CD14-positive monocyte (primary cell): ENCODE data around the gene AHNAK. TPM values are rescaled to one million over a fixed set of nuclear protein-coding genes. Genes with fewer than 3 reads are reported as not detected.
"Not testable (repeated sequence)": the region's sequence is repeated elsewhere in the genome, so short reads cannot be mapped to it uniquely, and the experiment has no call there.

Source experiments
- DNase-seq, 3 donors: peaks; one replicate each; pipeline ENCODE4 v3.0.0-alpha.2; 2011 to 2022
- H2AFZ ChIP-seq: 2 replicates; pipeline ENCODE4 v1.6.0; 2012; ENCODE audit warnings: mild to moderate bottlenecking, low read depth, low read length, inconsistent platforms; ENCODE audit not compliant: insufficient read depth, poor library complexity, severe bottlenecking
- H3K27ac ChIP-seq, 2 donors: 1 replicate in 1 of 2; 2 replicates in 1 of 2; pipeline ENCODE4 v1.5.1; 2012 to 2013; ENCODE audit warnings: low read length in 2 of 2, control low read depth in 1 of 2, inconsistent platforms in 1 of 2, low read depth in 1 of 2, mild to moderate bottlenecking in 1 of 2
- H3K27me3 ChIP-seq, 2 donors: one replicate each; pipeline versions ENCODE4 v1.6.0 to v1.6.1; 2011 to 2013; ENCODE audit warnings: low read length in 2 of 2; ENCODE audit not compliant: control insufficient read depth in 2 of 2, insufficient read depth in 2 of 2
- H3K36me3 ChIP-seq, 2 donors: replicated peaks in 1 of 2; 1 replicate in 1 of 2; 2 replicates in 1 of 2; pipeline versions ENCODE4 v1.5.1 to v1.6.1; 2012 to 2013; ENCODE audit warnings: low read length in 2 of 2, control low read depth in 1 of 2, inconsistent platforms in 1 of 2, mild to moderate bottlenecking in 1 of 2; ENCODE audit not compliant: insufficient read depth in 2 of 2, control insufficient read depth in 1 of 2
- H3K4me1 ChIP-seq, 2 donors: 1 replicate in 1 of 2; 2 replicates in 1 of 2; pipeline versions ENCODE4 v1.5.1 to v1.6.1; 2012 to 2013; ENCODE audit warnings: low read length in 2 of 2, control low read depth in 1 of 2, inconsistent platforms in 1 of 2, mild to moderate bottlenecking in 1 of 2, moderate library complexity in 1 of 2; ENCODE audit not compliant: insufficient read depth in 2 of 2, control insufficient read depth in 1 of 2
- H3K4me2 ChIP-seq: replicated peaks from 2 replicates; pipeline ENCODE3; 2012; ENCODE audit warnings: low read length, moderate library complexity, mild to moderate bottlenecking; ENCODE audit not compliant: poor library complexity, severe bottlenecking; ENCODE audit errors: extremely low read depth
- H3K4me3 ChIP-seq, 3 experiments: fragments of 200-600 bp in 1 of 3; sonication (generic) in 1 of 3; replicated peaks in 1 of 3; 1 replicate in 2 of 3; 2 replicates in 1 of 3; pipeline ENCODE4 v1.5.1; 2011 to 2013; ENCODE audit warnings: low read length in 3 of 3, mild to moderate bottlenecking in 3 of 3, control low read depth in 2 of 3, low read depth in 2 of 3, inconsistent platforms in 1 of 3, moderate library complexity in 1 of 3
- H3K79me2 ChIP-seq: 2 replicates; pipeline ENCODE4 v1.6.0; 2012; ENCODE audit warnings: mild to moderate bottlenecking, control low read depth, inconsistent platforms, low read length, moderate library complexity; ENCODE audit not compliant: insufficient read depth
- H3K9ac ChIP-seq: 2 replicates; pipeline ENCODE4 v1.6.0; 2017; ENCODE audit warnings: low read length, mild to moderate bottlenecking; ENCODE audit not compliant: insufficient read depth, poor library complexity, severe bottlenecking
- H3K9me3 ChIP-seq, 2 donors: replicated peaks in 1 of 2; 1 replicate in 1 of 2; 2 replicates in 1 of 2; pipeline versions ENCODE4 v1.5.1 to v1.6.1; 2012 to 2013; ENCODE audit warnings: low read length in 2 of 2, control low read depth in 1 of 2; ENCODE audit not compliant: control insufficient read depth in 1 of 2, insufficient read depth in 1 of 2
- H4K20me1 ChIP-seq: 2 replicates; pipeline ENCODE4 v1.6.0; 2012; ENCODE audit warnings: mild to moderate bottlenecking, low read length, control low read depth, moderate library complexity; ENCODE audit not compliant: insufficient read depth
- H3K27ac Mint-ChIP-seq, 7 donors: one replicate each; pipeline ENCODE4 v1.8.0; 2020; ENCODE audit warnings: mild to moderate bottlenecking in 7 of 7, mixed read lengths in 7 of 7, moderate library complexity in 6 of 7, inconsistent platforms in 2 of 7
- H3K27me3 Mint-ChIP-seq, 3 donors: one replicate each; pipeline ENCODE4 v1.8.0; 2021 to 2022; ENCODE audit warnings: low read depth in 3 of 3, mild to moderate bottlenecking in 3 of 3, mixed read lengths in 3 of 3, moderate library complexity in 3 of 3, inconsistent platforms in 1 of 3
- H3K36me3 Mint-ChIP-seq, 2 donors: one replicate each; pipeline ENCODE4 v1.8.0; 2020; ENCODE audit warnings: mixed read lengths in 2 of 2, inconsistent platforms in 1 of 2, mild to moderate bottlenecking in 1 of 2
- H3K4me1 Mint-ChIP-seq: one replicate; pipeline ENCODE4 v1.8.0; 2020; ENCODE audit warnings: mild to moderate bottlenecking, mixed read lengths
- H3K4me3 Mint-ChIP-seq, 2 donors: one replicate each; pipeline ENCODE4 v1.8.0; 2020; ENCODE audit warnings: mild to moderate bottlenecking in 2 of 2, mixed read lengths in 2 of 2, moderate library complexity in 1 of 2
- H3K9me3 Mint-ChIP-seq, 7 donors: one replicate each; pipeline ENCODE4 v1.8.0; 2020 to 2022; ENCODE audit warnings: mixed read lengths in 7 of 7, mild to moderate bottlenecking in 6 of 7, moderate library complexity in 6 of 7, inconsistent platforms in 2 of 7
- WGBS: methylation state at CpG from one replicate; pipeline ENCODE4 v1.1.5; 2013; ENCODE audit warnings: missing lambda C conversion rate; ENCODE audit not compliant: insufficient coverage; 5-methylcytosine and 5-hydroxymethylcytosine counted together
- intact Hi-C, 2 donors: fragments of 100-400 bp; cut with micrococcal nuclease; formaldehyde crosslinking; loops; one replicate each; pipeline versions ENCODE4 v1.15.0 to v1.15.1; 2023
- polyA plus RNA-seq, 3 donors: library from polyadenylated mRNA; depleted of rRNA in 1 of 3; unstranded in 2 of 3; stranded (reverse) in 1 of 3; fragments of 300-500 nt in 2 of 3; fragments of >200 nt in 1 of 3; fragmentation: Illumina TruSeq in 2 of 3; gene quantifications; 1 replicate in 2 of 3; 2 replicates in 1 of 3; pipeline ENCODE4 v1.2.3, GENCODE V29; 2012 to 2021
- TF ChIP-seq, protein P1 (sequence below): fragments of 200-600 bp; IDR thresholded peaks from one replicate; pipeline ENCODE4 v1.8.0; 2022; ENCODE audit warnings: antibody characterized with exemption, mild to moderate bottlenecking

AHNAK gene
- polyA plus RNA-seq, 3 donors = 80.0 to 201 (median 103) TPM

DNA sequence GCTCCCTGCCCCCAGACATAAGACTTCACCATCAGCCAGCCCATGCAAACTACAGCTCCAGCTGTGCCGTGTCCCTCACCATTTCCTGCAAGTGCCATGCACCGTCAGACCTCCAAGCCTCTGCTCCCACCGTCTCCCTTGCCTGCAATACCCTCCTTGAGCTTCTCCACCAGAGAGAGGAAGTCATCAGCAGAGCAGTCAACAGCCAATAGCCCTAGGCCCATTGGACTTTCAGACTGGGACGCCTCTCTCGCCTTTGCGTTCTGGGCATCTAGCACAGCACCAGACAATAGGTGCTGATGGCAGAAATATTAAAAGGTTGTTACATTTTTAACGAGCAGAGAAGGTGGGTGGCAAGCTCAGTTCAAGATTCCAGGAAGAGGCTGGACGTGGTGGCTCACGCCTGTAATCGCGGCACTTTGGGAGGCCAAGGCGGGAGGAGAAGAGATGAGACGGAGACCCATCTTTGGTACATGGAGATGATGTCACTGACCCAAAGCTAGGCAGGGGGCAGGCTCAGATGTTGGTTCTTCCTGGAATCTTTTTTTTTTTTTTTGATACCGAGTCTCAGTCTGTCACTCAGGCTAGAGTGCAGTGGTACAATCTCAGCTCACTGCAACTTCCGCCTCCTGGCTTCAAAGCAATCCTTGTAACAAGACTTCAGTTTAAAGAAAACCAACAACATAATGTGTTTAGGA, 95.9 kb downstream of the AHNAK start:
- TF ChIP-seq, protein P1, sequence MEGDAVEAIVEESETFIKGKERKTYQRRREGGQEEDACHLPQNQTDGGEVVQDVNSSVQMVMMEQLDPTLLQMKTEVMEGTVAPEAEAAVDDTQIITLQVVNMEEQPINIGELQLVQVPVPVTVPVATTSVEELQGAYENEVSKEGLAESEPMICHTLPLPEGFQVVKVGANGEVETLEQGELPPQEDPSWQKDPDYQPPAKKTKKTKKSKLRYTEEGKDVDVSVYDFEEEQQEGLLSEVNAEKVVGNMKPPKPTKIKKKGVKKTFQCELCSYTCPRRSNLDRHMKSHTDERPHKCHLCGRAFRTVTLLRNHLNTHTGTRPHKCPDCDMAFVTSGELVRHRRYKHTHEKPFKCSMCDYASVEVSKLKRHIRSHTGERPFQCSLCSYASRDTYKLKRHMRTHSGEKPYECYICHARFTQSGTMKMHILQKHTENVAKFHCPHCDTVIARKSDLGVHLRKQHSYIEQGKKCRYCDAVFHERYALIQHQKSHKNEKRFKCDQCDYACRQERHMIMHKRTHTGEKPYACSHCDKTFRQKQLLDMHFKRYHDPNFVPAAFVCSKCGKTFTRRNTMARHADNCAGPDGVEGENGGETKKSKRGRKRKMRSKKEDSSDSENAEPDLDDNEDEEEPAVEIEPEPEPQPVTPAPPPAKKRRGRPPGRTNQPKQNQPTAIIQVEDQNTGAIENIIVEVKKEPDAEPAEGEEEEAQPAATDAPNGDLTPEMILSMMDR = no peak
- Histone ChIP-seq H2AFZ (no peak overlapping the region), H3K4me3 (no peak overlapping the region), H3K4me2 (no peak overlapping the region), H3K27ac (no peak overlapping the region), H3K36me3 (no peaks in the 10 kb centered on the region), H3K9me3 (no peaks in the 10 kb centered on the region), H3K4me1 (peaks cover 8 to 16% of the 10 kb centered on the region in 2 donors), H3K27me3 (no peaks in the 10 kb centered on the region), H3K79me2 (no peaks in the 10 kb centered on the region), H3K9ac (no peak overlapping the region), H4K20me1 (no peaks in the 10 kb centered on the region)
- Mint-ChIP-seq H3K36me3 (peaks cover 6 to 25% of the 10 kb centered on the region in 2 donors), H3K9me3 (peaks cover 0 to 2% (median 0%) of the 10 kb centered on the region in 7 donors), H3K27ac (peak overlapping the region in 2 of 7 donors; percentile 6 to 32), H3K4me1 (peaks cover 28% of the 10 kb centered on the region), H3K4me3 (no peak overlapping the region), H3K27me3 (peaks cover 0 to 7% (median 4%) of the 10 kb centered on the region in 3 donors)
- 77% methylated on average over 14 of the region's 15 CpGs for WGBS
- DNase-seq = no peak
- intact Hi-C loops = no loop called here

DNA sequence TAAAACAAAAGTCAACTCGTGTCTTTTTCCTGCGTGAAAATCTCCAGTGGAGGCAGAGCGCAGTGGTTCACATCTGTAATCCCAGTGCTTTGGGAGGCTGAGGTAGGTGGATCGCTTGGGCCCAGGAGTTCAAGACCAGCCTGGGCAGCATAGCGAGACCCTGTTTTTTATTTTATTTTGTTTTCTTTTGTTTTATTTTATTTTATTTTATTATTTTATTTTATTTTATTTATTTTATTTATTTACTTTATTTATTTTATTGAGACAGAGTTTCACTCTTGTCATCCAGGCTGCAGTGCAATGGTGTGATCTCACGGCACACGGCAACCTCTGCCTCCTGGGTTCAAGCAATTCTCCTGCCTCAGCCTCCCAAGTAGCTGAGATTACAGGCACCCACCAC, 96.7 kb downstream of the AHNAK start:
- H3K9me3 ChIP-seq, H3K79me2 ChIP-seq, H2AFZ ChIP-seq, H3K36me3 ChIP-seq, H3K27ac ChIP-seq, H3K9me3 Mint-ChIP-seq, H3K9ac ChIP-seq, H3K4me3 Mint-ChIP-seq, DNase-seq, H3K27me3 ChIP-seq, H3K4me3 ChIP-seq, H4K20me1 ChIP-seq, intact Hi-C loops, H3K27ac Mint-ChIP-seq, H3K27me3 Mint-ChIP-seq, H3K4me2 ChIP-seq: not testable (repeated sequence)
- 100% methylated on average over 4 of the region's 7 CpGs for WGBS
- H3K4me1 ChIP-seq = peaks cover 16 to 24% of the 10 kb centered on the region in 2 donors
- Mint-ChIP-seq H3K4me1 (peaks cover 36% of the 10 kb centered on the region), H3K36me3 (peaks cover 6 to 25% of the 10 kb centered on the region in 2 donors)
